ENCODE results near the gene SELL.

DNA sequence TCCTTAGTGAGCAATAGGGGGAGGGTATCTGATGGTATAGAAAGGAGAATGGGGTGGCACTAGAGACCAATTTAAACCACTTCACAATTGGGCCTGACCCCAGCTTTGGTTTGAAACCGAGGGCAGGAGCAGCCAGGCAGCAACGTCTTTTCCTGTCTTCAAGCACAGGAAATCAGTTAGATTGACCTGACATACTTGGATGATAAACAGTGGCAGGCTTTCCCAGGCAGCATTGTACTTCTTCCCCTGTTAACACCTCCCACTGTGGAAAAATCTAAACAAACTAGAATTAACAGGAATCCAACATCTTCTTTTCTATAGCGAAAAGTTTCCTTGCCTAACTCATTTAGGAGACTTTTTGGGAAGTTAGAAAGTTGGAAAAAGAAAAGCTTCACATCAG lies 40.6 kb downstream of the SELL start:
- TF ChIP-seq, protein P1, sequence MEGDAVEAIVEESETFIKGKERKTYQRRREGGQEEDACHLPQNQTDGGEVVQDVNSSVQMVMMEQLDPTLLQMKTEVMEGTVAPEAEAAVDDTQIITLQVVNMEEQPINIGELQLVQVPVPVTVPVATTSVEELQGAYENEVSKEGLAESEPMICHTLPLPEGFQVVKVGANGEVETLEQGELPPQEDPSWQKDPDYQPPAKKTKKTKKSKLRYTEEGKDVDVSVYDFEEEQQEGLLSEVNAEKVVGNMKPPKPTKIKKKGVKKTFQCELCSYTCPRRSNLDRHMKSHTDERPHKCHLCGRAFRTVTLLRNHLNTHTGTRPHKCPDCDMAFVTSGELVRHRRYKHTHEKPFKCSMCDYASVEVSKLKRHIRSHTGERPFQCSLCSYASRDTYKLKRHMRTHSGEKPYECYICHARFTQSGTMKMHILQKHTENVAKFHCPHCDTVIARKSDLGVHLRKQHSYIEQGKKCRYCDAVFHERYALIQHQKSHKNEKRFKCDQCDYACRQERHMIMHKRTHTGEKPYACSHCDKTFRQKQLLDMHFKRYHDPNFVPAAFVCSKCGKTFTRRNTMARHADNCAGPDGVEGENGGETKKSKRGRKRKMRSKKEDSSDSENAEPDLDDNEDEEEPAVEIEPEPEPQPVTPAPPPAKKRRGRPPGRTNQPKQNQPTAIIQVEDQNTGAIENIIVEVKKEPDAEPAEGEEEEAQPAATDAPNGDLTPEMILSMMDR (IDR thresholded peaks at IDR 0.05), result no peak
- TF ChIP-seq POLR2A (IDR thresholded peaks at IDR 0.05) (no peak), POLR2AphosphoS5 (IDR thresholded peaks at IDR 0.05) (no peak)
